IMR-90 (cell line): ENCODE results near the gene ARHGAP5.

Source experiments
- BHLHE40 ChIP-seq: fragments of 150-350 bp; IDR thresholded peaks from 2 replicates; pipeline ENCODE4 v1.6.1; 2016; ENCODE audit warnings: mild to moderate bottlenecking, low read depth, low read length
- CEBPB ChIP-seq: IDR thresholded peaks from 2 replicates; pipeline ENCODE4 v1.6.1; 2012; ENCODE audit warnings: low read depth, low read length, improper control_type of control experiment
- MAZ ChIP-seq: IDR thresholded peaks from 2 replicates; pipeline ENCODE4 v1.6.1; 2012; ENCODE audit warnings: low read depth, mild to moderate bottlenecking, low read length, improper control_type of control experiment, moderate library complexity, borderline replicate concordance
- MXI1 ChIP-seq: IDR thresholded peaks from 2 replicates; pipeline ENCODE4 v1.6.1; 2012; ENCODE audit warnings: low read depth, mild to moderate bottlenecking, low read length, moderate library complexity, borderline replicate concordance
- NFE2L2 ChIP-seq: fragments of 150-350 bp; IDR thresholded peaks from 2 replicates; pipeline ENCODE4 v1.6.1; 2016; ENCODE audit warnings: low read depth, mild to moderate bottlenecking, low read length
- POLR2A ChIP-seq: IDR thresholded peaks from 2 replicates; pipeline ENCODE4 v1.6.1; 2012; ENCODE audit warnings: mild to moderate bottlenecking, low read depth, low read length
- RCOR1 ChIP-seq: IDR thresholded peaks from 2 replicates; pipeline ENCODE4 v1.6.1; 2012; ENCODE audit warnings: mild to moderate bottlenecking, low read length, improper control_type of control experiment; ENCODE audit not compliant: insufficient replicate concordance
- RFX5 ChIP-seq: IDR thresholded peaks from 2 replicates; pipeline ENCODE4 v1.8.0; 2012; ENCODE audit warnings: low read depth, mild to moderate bottlenecking, low read length, moderate library complexity
- SMC3 ChIP-seq: fragments of 150-350 bp; IDR thresholded peaks from 2 replicates; pipeline ENCODE4 v1.6.1; 2016; ENCODE audit warnings: low read depth, mild to moderate bottlenecking, antibody characterized with exemption, low read length, moderate library complexity
- USF2 ChIP-seq: fragments of 150-350 bp; IDR thresholded peaks from 2 replicates; pipeline ENCODE4 v1.6.1; 2017; ENCODE audit warnings: mild to moderate bottlenecking, antibody characterized with exemption, low read length, low read depth
- TF ChIP-seq, protein P1 (sequence below): conservative IDR thresholded peaks from 2 replicates; pipeline ENCODE4 v1.5.1; 2012; ENCODE audit warnings: mild to moderate bottlenecking, low read depth, low read length, improper control_type of control experiment

DNA sequence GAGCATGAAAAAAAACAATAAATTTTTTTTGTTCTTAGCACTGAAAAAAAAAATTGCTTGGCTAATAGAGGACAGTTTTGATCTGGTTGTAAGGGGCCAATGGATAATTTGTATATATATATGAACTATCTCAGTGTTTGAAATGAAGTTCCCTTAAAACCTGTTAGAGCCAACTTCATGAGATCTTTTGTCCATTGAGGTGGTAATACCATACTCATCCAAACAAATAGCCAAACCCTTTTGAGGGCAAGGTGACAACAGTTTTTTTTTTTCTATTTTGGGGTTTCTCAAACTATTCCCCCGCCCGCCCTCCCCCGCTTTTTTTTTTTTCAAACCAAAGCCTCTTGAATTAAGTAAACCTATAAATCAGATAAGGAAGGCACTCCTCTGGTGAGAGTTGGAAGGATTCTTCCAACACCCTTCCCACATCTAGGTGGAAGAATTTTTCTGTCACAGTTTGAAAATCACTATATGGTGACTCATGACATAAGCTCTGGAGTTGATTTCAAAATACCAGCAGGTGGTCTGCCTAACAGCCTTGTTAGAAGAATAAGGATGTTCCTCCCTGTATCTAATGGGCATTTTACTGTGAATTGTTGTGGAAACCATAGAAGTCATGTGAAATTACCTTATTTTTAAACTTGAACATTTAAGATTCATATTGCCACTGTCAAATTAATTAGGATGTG, 10.2 kb downstream of the ARHGAP5 start:
- TF ChIP-seq POLR2A (no peak), USF2 (no peak), RCOR1 (no peak), RFX5 (no peak), SMC3 (no peak), BHLHE40 (no peak), MXI1 (no peak), CEBPB (no peak), MAZ (no peak), NFE2L2 (no peak)
- TF ChIP-seq, protein P1, sequence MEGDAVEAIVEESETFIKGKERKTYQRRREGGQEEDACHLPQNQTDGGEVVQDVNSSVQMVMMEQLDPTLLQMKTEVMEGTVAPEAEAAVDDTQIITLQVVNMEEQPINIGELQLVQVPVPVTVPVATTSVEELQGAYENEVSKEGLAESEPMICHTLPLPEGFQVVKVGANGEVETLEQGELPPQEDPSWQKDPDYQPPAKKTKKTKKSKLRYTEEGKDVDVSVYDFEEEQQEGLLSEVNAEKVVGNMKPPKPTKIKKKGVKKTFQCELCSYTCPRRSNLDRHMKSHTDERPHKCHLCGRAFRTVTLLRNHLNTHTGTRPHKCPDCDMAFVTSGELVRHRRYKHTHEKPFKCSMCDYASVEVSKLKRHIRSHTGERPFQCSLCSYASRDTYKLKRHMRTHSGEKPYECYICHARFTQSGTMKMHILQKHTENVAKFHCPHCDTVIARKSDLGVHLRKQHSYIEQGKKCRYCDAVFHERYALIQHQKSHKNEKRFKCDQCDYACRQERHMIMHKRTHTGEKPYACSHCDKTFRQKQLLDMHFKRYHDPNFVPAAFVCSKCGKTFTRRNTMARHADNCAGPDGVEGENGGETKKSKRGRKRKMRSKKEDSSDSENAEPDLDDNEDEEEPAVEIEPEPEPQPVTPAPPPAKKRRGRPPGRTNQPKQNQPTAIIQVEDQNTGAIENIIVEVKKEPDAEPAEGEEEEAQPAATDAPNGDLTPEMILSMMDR, result no peak
